Stomach (tissue), 4 donors: ENCODE results near the gene RNF208.

Experiments used
- POLR2AphosphoS5 ChIP-seq, 3 donors: sonication (generic); formaldehyde crosslinking; IDR thresholded peaks; one replicate each; pipeline ENCODE4 v1.6.1; 2016; ENCODE audit warnings: antibody characterized with exemption in 3 of 3
- TF ChIP-seq, protein P1 (sequence below), 7 experiments: fragments of 450-650 bp in 4 of 7; fragments of 200-600 bp in 3 of 7; sonication (generic) in 3 of 7; IDR thresholded peaks; one replicate each; pipeline ENCODE4 v1.5.1; 2016 to 2019; ENCODE audit warnings: antibody characterized with exemption in 7 of 7, control low read depth in 2 of 7, mild to moderate bottlenecking in 1 of 7

- TF ChIP-seq, protein P1, sequence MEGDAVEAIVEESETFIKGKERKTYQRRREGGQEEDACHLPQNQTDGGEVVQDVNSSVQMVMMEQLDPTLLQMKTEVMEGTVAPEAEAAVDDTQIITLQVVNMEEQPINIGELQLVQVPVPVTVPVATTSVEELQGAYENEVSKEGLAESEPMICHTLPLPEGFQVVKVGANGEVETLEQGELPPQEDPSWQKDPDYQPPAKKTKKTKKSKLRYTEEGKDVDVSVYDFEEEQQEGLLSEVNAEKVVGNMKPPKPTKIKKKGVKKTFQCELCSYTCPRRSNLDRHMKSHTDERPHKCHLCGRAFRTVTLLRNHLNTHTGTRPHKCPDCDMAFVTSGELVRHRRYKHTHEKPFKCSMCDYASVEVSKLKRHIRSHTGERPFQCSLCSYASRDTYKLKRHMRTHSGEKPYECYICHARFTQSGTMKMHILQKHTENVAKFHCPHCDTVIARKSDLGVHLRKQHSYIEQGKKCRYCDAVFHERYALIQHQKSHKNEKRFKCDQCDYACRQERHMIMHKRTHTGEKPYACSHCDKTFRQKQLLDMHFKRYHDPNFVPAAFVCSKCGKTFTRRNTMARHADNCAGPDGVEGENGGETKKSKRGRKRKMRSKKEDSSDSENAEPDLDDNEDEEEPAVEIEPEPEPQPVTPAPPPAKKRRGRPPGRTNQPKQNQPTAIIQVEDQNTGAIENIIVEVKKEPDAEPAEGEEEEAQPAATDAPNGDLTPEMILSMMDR (IDR thresholded peaks at IDR 0.05): no peak
- no peak for TF ChIP-seq POLR2AphosphoS5 (IDR thresholded peaks at IDR 0.05)
Measured at GRCh38 chr9:137182836-137183235, 39.2 kb downstream of the RNF208 start.
